Astrocyte of the spinal cord (primary cell): ENCODE measurements around the gene OR10AG1.

ENCODE experiments used
- DNase-seq: peaks from one replicate; pipeline ENCODE4 v3.0.0; 2011; ENCODE audit warnings: low read depth, low spot score
- H3K4me3 ChIP-seq: 2 replicates; pipeline ENCODE4 v1.5.1; 2011; ENCODE audit warnings: low read depth, mild to moderate bottlenecking, low read length, moderate library complexity
- in situ Hi-C: cut with HindIII; loops from 2 replicates; pipeline ENCODE4 v1.10.0; 2017; ENCODE audit warnings: low sequenced_read_pairs
- TF ChIP-seq, protein P1 (sequence below): IDR thresholded peaks from 2 replicates; pipeline ENCODE4 v1.5.1; 2012; ENCODE audit warnings: low read depth, mild to moderate bottlenecking, low read length, inconsistent platforms

The OR10AG1 gene

DNA sequence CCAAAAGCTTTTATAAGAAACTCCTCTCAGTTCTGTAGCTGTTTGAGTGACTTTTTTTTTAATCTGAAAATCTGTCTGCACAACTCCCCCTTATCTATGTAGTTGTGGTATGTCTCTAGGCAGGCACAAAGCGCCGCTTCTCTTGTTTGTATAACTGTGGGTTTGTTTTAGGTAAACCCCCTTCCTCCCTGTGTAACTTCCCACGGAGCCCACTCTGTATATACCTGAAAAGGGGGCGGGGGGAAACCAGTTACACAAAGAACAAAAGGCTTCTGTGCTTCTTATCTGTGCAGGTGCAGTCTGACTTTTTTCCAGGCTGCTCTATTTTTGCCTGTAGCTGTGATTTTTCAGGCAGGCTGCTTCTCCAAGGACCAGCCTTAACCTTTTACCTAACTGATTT, 13.2 kb downstream of the OR10AG1 start:
- H3K4me3 ChIP-seq = no peak overlapping the region
- DNase-seq = no peak
- TF ChIP-seq, protein P1, sequence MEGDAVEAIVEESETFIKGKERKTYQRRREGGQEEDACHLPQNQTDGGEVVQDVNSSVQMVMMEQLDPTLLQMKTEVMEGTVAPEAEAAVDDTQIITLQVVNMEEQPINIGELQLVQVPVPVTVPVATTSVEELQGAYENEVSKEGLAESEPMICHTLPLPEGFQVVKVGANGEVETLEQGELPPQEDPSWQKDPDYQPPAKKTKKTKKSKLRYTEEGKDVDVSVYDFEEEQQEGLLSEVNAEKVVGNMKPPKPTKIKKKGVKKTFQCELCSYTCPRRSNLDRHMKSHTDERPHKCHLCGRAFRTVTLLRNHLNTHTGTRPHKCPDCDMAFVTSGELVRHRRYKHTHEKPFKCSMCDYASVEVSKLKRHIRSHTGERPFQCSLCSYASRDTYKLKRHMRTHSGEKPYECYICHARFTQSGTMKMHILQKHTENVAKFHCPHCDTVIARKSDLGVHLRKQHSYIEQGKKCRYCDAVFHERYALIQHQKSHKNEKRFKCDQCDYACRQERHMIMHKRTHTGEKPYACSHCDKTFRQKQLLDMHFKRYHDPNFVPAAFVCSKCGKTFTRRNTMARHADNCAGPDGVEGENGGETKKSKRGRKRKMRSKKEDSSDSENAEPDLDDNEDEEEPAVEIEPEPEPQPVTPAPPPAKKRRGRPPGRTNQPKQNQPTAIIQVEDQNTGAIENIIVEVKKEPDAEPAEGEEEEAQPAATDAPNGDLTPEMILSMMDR = no peak
- in situ Hi-C loops = no loop called here

DNA sequence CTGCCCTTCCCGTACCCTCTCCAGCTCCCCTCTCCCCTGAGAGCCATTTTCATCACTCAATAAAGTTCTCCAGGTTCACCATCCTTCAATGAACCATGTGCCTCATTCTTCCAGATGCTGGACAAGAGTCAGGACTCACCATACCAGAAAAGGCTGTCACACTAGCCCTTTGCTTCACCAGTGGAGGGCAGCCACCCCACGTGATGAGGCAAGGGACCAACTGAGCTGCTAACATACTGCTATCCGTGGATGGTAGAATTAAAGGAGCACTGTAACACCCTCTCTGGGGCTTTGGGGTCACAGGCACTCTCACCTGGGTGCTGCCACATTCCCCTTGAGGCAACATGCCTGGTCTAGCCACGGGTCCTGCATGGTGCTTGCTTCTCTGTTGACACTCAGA, 20.4 kb downstream of the OR10AG1 start:
- H3K4me3 ChIP-seq = no peak overlapping the region
- in situ Hi-C loops = no loop called here
- DNase-seq = no peak
- TF ChIP-seq, protein P1 = no peak

DNA sequence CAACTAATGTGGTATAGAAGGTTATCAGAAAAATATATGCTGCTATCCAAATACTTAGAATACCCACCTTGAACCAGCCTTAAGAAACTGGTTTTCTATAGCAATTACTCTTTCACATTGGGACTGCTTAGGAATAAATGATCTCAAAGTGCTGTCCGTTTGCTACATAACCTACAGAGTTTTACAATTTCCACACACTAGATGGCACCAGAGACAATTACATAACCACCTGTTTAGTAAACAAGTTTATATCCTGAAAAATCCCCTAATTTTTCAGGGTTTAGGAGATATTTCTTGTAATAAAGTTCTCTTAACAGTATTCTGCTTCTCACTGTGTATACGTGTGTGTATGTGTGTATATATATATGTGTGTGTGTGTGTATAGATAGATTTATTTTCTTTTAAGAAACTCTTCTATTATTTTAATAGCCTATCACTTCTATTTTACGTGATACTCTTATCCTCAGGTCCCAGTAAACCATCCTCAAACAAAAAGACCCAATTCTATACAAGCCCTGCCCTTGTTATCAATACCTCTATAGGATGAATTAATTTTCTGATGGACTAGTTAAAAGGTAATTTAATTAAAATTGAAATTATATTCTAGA, 26.9 kb downstream of the OR10AG1 start:
- TF ChIP-seq, protein P1 = peak; percentile 12
- in situ Hi-C loops = no loop called here
- DNase-seq = peak; percentile 1
- no peak overlapping the region for H3K4me3 ChIP-seq

DNA sequence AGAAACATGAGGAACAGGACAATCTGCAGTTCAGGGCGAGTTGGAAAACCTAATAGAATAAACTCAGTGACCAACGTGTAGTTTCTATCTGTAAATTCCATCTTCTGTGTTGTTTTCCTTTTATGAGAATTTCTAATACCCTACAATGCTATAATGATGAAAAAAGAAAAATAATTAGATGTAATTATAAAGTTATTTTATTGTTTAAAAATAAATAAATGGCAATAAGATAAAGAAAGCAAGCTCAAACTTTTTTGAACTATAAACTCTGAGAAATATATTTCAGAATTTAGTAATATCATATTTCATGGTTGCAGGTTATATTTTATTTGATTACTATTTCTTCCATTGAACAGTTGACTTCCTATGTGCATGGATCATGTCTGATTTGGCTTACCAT, 33.4 kb downstream of the OR10AG1 start, which contains the start of gene OR5I1:
Gene OR5I1 (minus strand): TSS at position 101 of the 400 bp plus-strand sequence. CDS start 0 bp downstream, at position 101.
- DNase-seq = no peak
- in situ Hi-C loops = no loop called here
- H3K4me3 ChIP-seq = no peak within 1 kb of the TSS
- TF ChIP-seq, protein P1 = no peak

DNA sequence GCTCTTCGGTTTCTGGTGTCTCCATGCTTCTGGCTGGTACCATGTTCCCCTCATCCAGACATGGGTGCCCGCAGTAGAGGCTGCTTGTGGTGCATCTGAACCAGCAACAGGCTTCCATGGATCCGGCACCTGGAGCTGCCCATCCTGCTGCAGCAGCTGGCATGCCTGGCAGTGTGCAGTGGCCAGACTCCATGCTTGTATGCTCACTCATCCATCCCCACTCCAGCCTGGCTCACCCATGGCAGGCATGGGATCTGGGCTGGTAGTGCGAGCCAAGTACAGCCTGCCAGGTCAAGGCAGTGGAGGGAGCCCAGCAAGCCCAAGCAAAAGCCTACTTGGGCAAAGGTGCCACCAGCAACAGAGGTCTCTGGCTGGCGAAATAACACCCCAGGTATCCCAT, 49.2 kb downstream of the OR10AG1 start:
- no peak overlapping the region for H3K4me3 ChIP-seq
- no peak for DNase-seq
- TF ChIP-seq, protein P1 = no peak
- in situ Hi-C loops = no loop called here
